Measurements from ENCODE around the gene PLET1. TPM values are rescaled to one million over a fixed set of nuclear protein-coding genes. Genes with fewer than 3 reads are reported as not detected.

PLET1 gene
- total and polyA plus RNA-seq, 4 donors, result not detected

DNA sequence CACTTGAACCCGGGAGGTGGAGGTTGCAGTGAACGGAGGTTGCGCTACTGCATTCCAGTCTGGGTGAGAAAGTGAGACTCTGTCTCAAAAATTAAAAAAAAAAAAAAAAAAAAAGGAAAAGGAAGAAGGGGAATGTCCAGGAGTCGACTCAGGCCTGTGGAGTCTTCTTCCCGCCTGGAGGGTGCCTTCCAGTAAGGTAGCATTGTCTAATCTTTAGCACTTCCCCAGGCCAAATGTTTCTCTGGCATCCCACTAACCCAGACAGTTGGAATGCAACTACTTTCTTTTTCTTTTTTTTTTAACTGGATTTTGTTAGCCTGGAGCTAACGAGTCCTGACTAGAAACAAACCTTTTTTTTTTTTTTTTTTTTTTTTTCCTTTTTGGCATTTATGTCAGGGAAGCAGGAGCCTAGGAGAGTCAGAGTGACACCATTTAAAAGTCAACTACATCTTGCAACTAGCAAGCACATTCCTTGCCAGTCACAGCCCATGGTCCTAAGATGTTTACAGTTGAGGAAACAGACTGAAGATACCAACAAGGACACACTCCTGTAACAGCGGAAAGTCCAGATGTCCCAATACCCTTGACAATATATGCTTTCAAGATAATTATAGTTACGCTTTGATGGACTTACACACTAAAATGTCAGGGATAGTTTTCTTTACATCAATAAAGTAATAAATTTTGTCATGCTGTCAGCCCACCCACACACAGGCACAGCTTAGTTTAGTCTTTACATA lies 10.6 kb downstream of the PLET1 start:
- Histone ChIP-seq H3K4me3 (ENCODE audit: low read depth in 1 of 3, low read length in 3 of 3) (no peak overlapping the region), H3K9me3 (ENCODE audit: control insufficient read depth in 4 of 4, low read length in 3 of 4) (no peaks in the 10 kb centered on the region), H3K4me1 (ENCODE audit: control insufficient read depth in 4 of 4, insufficient read depth in 4 of 4, low read length in 3 of 4) (no peaks in the 10 kb centered on the region), H3K27me3 (ENCODE audit: control insufficient read depth in 4 of 4, insufficient read depth in 4 of 4, low read length in 3 of 4) (no peaks in the 10 kb centered on the region), H3K27ac (ENCODE audit: low read depth in 1 of 2, low read length in 2 of 2) (no peak overlapping the region), H3K9ac (ENCODE audit: low read depth in 1 of 2, low read length in 2 of 2) (no peak overlapping the region), H3K36me3 (ENCODE audit: control insufficient read depth in 4 of 4, insufficient read depth in 3 of 4, low read depth in 1 of 4, low read length in 3 of 4) (no peaks in the 10 kb centered on the region)
- TF ChIP-seq, protein P1, sequence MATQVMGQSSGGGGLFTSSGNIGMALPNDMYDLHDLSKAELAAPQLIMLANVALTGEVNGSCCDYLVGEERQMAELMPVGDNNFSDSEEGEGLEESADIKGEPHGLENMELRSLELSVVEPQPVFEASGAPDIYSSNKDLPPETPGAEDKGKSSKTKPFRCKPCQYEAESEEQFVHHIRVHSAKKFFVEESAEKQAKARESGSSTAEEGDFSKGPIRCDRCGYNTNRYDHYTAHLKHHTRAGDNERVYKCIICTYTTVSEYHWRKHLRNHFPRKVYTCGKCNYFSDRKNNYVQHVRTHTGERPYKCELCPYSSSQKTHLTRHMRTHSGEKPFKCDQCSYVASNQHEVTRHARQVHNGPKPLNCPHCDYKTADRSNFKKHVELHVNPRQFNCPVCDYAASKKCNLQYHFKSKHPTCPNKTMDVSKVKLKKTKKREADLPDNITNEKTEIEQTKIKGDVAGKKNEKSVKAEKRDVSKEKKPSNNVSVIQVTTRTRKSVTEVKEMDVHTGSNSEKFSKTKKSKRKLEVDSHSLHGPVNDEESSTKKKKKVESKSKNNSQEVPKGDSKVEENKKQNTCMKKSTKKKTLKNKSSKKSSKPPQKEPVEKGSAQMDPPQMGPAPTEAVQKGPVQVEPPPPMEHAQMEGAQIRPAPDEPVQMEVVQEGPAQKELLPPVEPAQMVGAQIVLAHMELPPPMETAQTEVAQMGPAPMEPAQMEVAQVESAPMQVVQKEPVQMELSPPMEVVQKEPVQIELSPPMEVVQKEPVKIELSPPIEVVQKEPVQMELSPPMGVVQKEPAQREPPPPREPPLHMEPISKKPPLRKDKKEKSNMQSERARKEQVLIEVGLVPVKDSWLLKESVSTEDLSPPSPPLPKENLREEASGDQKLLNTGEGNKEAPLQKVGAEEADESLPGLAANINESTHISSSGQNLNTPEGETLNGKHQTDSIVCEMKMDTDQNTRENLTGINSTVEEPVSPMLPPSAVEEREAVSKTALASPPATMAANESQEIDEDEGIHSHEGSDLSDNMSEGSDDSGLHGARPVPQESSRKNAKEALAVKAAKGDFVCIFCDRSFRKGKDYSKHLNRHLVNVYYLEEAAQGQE (IDR thresholded peaks at IDR 0.05), result no peak
- TF ChIP-seq, protein P2, sequence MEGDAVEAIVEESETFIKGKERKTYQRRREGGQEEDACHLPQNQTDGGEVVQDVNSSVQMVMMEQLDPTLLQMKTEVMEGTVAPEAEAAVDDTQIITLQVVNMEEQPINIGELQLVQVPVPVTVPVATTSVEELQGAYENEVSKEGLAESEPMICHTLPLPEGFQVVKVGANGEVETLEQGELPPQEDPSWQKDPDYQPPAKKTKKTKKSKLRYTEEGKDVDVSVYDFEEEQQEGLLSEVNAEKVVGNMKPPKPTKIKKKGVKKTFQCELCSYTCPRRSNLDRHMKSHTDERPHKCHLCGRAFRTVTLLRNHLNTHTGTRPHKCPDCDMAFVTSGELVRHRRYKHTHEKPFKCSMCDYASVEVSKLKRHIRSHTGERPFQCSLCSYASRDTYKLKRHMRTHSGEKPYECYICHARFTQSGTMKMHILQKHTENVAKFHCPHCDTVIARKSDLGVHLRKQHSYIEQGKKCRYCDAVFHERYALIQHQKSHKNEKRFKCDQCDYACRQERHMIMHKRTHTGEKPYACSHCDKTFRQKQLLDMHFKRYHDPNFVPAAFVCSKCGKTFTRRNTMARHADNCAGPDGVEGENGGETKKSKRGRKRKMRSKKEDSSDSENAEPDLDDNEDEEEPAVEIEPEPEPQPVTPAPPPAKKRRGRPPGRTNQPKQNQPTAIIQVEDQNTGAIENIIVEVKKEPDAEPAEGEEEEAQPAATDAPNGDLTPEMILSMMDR (IDR thresholded peaks at IDR 0.05; ENCODE audit: low read depth, low read length, missing input control), result no peak
- TF ChIP-seq FOXA1 (IDR thresholded peaks at IDR 0.05) (no peak), EGR1 (IDR thresholded peaks at IDR 0.05; ENCODE audit: low read depth in 2 of 2) (no peak)
- TF ChIP-seq, protein P3, sequence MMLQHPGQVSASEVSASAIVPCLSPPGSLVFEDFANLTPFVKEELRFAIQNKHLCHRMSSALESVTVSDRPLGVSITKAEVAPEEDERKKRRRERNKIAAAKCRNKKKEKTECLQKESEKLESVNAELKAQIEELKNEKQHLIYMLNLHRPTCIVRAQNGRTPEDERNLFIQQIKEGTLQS (IDR thresholded peaks at IDR 0.05), result no peak
- TF ChIP-seq, protein P4, sequence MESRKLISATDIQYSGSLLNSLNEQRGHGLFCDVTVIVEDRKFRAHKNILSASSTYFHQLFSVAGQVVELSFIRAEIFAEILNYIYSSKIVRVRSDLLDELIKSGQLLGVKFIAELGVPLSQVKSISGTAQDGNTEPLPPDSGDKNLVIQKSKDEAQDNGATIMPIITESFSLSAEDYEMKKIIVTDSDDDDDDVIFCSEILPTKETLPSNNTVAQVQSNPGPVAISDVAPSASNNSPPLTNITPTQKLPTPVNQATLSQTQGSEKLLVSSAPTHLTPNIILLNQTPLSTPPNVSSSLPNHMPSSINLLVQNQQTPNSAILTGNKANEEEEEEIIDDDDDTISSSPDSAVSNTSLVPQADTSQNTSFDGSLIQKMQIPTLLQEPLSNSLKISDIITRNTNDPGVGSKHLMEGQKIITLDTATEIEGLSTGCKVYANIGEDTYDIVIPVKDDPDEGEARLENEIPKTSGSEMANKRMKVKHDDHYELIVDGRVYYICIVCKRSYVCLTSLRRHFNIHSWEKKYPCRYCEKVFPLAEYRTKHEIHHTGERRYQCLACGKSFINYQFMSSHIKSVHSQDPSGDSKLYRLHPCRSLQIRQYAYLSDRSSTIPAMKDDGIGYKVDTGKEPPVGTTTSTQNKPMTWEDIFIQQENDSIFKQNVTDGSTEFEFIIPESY (IDR thresholded peaks at IDR 0.05), result no peak
- no peak for DNase-seq (ENCODE audit: low spot score)
- 83% methylated on average over 8 of the region's 8 CpGs for WGBS

DNA sequence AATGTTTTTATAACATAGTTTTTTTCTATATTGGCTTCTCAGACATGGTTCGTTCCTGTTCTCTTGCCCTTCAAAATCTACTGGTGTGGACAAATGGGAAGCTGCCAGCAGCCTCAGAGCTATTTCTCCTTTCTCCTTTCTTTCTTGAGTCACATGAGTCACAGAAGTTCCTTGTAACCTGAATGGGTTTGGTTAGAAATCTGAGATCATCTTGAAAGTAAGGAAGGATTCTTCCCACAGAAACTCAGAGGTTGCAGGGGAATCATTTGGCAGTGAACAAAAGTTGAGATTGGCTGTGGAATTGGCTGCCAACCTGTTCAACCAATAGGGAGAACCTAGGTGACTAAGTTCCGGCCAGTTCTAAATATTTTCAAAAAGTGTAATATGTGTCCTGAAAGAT lies 12.5 kb downstream of the PLET1 start:
- no peak overlapping the region for H3K4me3 ChIP-seq (ENCODE audit: low read depth in 1 of 3, low read length in 3 of 3)
- H3K36me3 ChIP-seq (ENCODE audit: control insufficient read depth in 4 of 4, insufficient read depth in 3 of 4, low read depth in 1 of 4, low read length in 3 of 4), result peaks cover 0 to 4% (median under 1%) of the 10 kb centered on the region in 4 donors
- no peak overlapping the region for H3K27ac ChIP-seq (ENCODE audit: low read depth in 1 of 2, low read length in 2 of 2)
- no peak for DNase-seq (ENCODE audit: low spot score)
- H3K9me3 ChIP-seq (ENCODE audit: control insufficient read depth in 4 of 4, low read length in 3 of 4), result no peaks in the 10 kb centered on the region
- no peaks in the 10 kb centered on the region for H3K27me3 ChIP-seq (ENCODE audit: control insufficient read depth in 4 of 4, insufficient read depth in 4 of 4, low read length in 3 of 4)
- TF ChIP-seq, protein P2 (IDR thresholded peaks at IDR 0.05; ENCODE audit: low read depth, low read length, missing input control), result no peak
- no peak for TF ChIP-seq YY1 (IDR thresholded peaks at IDR 0.05)
- TF ChIP-seq TAF1 (conservative IDR thresholded peaks at IDR 0.05), result no peak
- no peak for TF ChIP-seq FOXA2 (IDR thresholded peaks at IDR 0.05)
- TF ChIP-seq EGR1 (IDR thresholded peaks at IDR 0.05; ENCODE audit: low read depth in 2 of 2), result no peak
- no peak for TF ChIP-seq SP1 (IDR thresholded peaks at IDR 0.05)
- no peak for TF ChIP-seq HNF4A (conservative IDR thresholded peaks at IDR 0.05)
- TF ChIP-seq, protein P3 (IDR thresholded peaks at IDR 0.05), result no peak
- TF ChIP-seq, protein P4 (IDR thresholded peaks at IDR 0.05), result no peak
- TF ChIP-seq, protein P5, sequence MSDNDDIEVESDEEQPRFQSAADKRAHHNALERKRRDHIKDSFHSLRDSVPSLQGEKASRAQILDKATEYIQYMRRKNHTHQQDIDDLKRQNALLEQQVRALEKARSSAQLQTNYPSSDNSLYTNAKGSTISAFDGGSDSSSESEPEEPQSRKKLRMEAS (IDR thresholded peaks at IDR 0.05), result no peak
- TF ChIP-seq FOXA1 (IDR thresholded peaks at IDR 0.05), result no peak
- TF ChIP-seq GABPA (IDR thresholded peaks at IDR 0.05 in 1 of 2, conservative IDR thresholded peaks at IDR 0.05 in 1 of 2), result no peak
- no peak for TF ChIP-seq JUND (IDR thresholded peaks at IDR 0.05)
- no peak for TF ChIP-seq RXRA (IDR thresholded peaks at IDR 0.05)
- no peak overlapping the region for H3K9ac ChIP-seq (ENCODE audit: low read depth in 1 of 2, low read length in 2 of 2)
- H3K4me1 ChIP-seq (ENCODE audit: control insufficient read depth in 4 of 4, insufficient read depth in 4 of 4, low read length in 3 of 4), result no peaks in the 10 kb centered on the region
- WGBS, result 96% methylated on average over 2 of the region's 2 CpGs
